ENCODE measurements around the gene CYP4F12.

DNA sequence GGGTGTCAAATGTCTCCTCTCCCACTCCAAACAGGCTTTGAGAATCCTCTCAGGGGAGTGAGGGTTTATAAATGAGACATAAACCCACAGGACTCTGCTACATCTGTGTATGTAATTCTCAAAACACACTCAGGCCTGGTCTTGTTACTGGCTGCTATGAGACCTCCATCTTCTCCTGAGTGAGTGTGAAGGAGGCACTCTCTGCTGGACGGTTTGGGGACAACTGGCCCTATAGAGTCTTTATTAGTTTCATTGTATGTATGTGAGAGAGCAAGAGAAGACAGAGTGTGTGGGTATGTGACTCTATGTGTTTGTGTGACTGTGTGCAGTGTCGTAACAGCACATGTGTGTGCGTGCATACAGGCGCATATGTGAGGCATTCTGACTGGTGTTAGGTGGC is 9.6 kb upstream of the CYP4F12 start:
- no peak for TF ChIP-seq POLR2A (IDR thresholded peaks at IDR 0.05)
- TF ChIP-seq, protein P1, sequence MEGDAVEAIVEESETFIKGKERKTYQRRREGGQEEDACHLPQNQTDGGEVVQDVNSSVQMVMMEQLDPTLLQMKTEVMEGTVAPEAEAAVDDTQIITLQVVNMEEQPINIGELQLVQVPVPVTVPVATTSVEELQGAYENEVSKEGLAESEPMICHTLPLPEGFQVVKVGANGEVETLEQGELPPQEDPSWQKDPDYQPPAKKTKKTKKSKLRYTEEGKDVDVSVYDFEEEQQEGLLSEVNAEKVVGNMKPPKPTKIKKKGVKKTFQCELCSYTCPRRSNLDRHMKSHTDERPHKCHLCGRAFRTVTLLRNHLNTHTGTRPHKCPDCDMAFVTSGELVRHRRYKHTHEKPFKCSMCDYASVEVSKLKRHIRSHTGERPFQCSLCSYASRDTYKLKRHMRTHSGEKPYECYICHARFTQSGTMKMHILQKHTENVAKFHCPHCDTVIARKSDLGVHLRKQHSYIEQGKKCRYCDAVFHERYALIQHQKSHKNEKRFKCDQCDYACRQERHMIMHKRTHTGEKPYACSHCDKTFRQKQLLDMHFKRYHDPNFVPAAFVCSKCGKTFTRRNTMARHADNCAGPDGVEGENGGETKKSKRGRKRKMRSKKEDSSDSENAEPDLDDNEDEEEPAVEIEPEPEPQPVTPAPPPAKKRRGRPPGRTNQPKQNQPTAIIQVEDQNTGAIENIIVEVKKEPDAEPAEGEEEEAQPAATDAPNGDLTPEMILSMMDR (IDR thresholded peaks at IDR 0.05): no peak
